Mucosa of gallbladder (tissue), 1 donor: Measurements from ENCODE around the gene TRAF3IP1. TPM values are rescaled to one million over a fixed set of nuclear protein-coding genes. Genes with fewer than 3 reads are reported as not detected.
"Not testable (repeated sequence)": the region's sequence is repeated elsewhere in the genome, so short reads cannot be mapped to it uniquely, and the experiment has no call there.

ENCODE experiments used
- DNase-seq: peaks from one replicate; pipeline ENCODE4 v3.0.0-alpha.2; 2020; ENCODE audit warnings: low spot score
- total RNA-seq: library from RNA; stranded (reverse); gene quantifications from one replicate; pipeline ENCODE4 v1.2.1, GENCODE V29; 2021
- donor health status: DM: no; HTN: no; CAD: no.

Gene TRAF3IP1
- total RNA-seq, 1 donor from 2014 or later, result 25.6 TPM

DNA sequence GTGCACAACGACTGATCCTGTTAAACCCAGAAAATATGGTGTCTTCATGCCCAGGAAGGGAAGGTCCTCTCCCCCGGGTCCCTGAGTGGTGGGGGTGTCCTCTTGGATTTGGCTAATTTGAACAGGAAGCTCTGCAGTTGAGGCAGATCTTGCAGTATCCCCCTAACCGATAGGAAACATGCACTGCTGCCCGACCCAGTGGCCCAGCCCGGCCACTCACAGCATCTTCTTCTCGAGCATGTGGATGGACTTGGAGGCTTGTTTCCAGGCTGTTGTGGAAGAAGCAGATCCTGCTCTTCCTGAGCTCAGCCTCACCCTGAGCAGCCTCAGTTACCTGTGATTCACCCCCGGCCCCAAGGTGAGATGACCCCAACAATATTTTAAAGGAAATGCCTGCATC lies 60.0 kb downstream of the TRAF3IP1 start:
- DNase-seq, result no peak

DNA sequence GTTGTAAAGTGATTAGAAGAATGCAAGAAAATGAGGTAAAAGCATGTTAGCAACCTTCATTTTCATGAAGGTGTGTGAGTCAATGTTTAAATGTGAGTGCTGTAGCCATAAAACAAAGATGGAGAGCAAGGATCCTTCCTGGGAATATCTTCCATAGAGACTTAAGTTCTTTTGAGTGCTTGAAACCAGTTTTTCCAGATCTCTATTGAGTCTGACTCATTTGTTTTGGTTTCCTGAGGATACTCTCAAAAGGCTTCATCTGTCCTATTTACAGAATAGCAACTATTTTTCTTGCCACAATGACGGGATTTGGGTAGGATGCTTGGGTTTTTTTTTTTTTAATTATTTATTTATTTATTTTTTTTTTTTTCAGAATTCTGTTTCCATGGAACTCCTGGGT lies 60.5 kb downstream of the TRAF3IP1 start:
- no peak for DNase-seq

DNA sequence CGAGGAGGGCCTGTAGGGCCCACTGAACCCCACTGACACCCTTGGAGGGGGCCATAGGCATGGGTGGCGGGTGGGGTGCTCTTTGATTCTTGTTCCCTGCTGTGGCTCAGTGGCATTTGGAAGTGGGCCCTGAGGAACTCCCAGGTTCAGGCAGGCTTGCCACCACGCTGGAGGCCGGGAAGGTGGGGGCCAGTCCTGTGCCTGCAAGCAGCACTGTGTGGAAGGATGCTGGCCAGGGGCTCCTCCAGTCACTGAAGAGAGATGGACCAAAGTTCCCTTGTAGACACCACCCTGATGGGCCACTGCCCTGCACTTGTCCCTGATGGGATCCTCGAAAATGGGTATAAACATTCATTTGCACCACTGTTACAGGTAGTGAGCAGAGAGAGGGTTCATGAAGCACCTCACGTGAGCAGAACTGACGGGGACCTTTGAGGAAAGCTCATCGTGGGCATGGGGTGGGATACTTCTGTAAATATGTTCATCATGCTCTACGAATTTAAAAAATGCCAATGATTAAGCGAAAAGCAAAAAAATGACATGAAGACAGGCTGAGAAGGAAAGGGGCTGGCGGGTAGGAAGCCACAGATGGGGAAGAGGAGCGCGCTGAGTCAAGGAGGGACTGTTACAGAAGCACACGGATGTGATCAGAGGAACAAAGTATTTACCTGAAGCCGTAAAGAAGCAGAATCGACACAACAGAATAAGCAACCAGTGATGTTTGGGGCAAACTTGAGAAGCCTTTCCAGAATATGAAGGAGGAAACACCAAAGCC lies 61.2 kb downstream of the TRAF3IP1 start:
- DNase-seq, result no peak

DNA sequence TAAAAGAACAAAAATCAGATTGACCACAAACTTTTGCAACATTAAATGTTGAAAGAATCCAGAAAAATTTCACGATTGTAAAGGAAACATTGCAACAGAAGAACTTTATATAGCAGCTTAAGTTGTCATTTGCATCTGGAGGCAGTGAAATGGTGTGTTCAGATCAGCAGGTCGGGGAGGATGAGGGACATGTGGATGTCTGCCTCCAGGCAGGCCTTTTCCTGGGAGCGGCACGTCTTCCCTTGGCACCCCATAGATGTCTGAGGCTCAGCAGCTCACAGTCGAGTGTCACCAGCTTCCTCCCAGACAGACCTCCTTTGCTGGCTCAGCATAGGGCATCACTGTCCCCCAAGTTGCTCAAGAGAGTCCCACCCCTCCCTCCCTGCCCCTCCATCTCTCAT lies 62.1 kb downstream of the TRAF3IP1 start:
- DNase-seq, result no peak

DNA sequence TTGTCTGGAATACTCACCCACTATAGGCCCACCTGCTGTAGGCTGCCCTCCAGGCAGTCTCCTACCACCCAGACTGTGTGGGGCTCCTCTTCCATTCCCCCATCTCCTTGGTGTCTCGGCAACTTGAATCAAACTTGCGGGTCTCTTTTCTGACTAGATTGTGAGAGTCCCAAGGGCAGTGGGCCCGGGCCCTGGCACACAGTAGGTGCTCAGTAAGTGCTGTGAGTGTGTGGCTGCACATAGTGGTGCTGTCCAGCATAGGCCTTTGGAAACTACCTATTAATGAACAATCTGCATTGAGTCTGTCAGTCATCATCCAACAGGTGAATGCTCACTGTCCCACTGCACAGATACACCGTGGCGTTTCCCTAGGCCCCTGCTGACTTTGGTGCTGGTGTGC lies 62.8 kb downstream of the TRAF3IP1 start:
- no peak for DNase-seq

DNA sequence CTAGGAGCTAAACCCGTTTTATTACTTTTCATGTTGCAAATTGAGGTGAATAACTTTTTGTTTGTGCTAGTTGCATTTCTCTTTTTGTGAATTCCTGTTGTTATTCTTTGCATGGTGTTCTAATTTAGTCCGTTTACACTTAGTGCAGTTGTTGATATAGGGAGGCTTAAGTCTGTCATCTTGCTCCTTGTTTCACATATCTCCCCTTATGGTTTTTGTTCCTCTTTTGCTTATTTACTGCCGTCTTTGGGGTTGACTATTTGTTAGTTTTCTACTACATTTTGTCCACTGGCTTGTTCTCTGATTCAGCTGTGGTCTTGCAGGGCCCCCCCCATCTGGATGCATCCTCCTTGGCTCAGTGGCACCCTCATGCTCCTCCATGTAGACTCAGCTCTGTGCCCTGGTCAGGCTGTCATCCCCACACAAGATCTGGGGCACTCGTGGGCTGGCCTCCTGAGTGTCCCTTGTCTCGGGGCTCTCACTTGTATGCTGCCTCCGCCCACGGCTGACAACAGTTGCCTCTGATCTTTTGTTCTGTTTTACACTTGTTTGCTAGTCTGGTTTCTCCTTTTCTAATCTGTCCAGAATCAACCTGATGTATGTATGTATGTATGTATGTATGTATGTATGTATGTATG lies 63.5 kb downstream of the TRAF3IP1 start:
- no peak for DNase-seq

DNA sequence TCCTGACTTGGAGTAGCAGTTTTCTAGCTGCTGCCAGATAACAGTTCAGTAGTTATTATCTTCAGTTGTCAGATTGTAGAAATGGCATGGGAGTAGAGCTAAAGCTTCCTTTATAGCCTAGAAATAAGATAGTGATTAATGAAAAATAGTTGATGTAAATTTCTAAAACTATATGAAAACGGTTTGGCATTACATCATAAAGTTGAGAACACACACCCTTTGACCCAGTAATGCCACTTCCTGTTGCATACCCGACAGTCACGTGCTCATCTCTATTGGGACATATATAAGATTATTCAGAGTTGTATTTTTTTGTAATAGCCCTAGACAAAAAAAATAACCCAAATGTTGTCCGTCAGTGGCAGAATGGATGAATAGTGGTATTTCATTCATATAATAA lies 67.0 kb downstream of the TRAF3IP1 start:
- no peak for DNase-seq

DNA sequence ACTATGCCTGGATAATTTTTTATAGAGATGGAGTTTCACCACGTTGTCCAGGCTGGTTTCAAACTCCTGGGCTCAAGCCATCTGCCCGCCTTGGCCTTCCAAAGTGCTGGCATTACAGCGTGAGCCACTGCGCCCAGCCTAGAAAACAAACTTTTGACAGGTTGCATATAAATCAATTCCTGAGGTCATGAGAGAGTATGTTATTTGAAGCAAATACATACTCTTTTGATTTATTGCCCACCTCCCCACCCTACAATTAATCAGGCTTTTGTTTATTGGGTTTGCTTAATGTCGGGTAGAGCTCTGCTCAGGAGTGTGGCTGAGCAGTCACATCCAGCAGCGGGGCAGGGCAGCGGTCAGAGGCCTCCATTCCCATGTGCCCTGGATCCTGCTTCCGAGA lies 68.5 kb downstream of the TRAF3IP1 start:
- no peak for DNase-seq

DNA sequence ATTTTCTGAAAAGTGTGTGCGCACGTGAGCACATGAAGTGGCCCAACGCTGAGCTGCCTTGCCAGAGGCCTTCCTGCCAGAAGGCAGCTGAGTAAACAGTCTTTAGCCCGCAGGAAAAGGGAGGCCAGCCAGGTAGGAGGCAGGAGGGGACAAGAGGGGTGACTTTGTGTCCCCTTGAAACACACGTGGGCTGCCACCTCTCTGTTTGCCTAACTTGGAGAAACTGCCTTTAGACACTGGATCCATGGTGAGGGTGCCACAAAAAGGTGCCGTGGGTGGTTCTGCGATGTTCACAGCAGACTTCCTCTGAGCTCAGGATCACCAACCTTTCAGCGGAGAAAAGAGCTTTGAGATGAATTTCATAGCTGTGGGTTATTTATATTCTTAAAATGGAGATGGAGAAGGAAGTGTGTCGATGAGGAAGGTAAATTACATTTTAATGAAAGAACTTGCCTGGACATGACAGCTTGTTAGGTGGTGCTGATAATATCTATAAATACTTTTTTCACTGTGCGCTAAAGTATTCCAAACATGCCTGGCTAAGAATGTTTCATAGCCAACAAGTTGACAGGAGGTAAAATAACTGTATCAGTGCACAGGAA lies 69.8 kb downstream of the TRAF3IP1 start:
- DNase-seq, result no peak

DNA sequence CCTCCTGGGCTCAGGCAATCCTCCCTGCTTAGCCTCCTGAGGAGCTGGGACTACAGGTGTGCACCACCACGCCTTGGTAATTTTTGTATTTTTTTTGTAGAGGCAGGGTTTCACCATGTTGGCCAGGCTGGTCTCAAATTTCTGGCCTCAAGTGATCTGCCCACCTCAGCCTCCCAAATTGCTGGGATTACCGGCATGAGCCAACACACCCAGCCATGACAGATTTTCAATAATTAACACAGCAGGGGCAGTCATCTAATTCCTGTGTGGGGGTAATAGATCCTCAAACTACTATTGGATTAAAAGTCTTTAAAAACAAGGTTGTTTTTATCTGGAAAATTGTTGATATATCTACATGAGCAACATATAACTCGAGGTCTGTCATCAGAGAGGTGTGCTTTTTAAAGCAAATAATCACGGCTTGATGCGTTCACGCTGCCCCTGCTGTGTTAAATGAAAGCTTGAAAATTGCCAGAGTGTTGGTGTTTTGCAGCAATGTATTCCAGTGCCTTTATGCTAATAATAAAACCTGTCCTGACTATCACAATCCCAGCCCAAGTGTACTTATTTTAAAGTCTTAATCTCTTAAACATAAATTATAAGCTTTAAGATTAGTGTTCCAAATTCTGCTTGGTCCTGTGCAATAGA lies 70.8 kb downstream of the TRAF3IP1 start:
- DNase-seq, result no peak

DNA sequence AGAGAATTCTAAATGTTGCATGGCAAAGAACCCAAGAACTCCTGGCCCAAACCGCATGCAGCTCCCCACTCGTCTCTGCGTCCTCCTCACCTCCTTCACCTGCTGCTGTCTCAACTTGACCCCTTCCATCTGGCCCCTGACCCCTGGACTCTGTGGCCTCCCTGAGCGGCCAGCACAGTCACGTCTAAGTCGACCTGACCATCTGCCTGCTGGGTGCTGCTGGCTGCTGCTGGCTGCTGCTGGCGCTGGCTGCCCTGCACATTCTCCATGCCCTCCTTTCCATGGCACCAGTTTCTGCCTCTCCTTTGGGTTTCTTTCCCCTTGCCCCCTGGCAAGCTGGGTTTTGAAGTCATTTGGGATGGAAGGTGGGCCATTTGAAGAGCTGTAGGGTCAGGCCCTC lies 76.3 kb downstream of the TRAF3IP1 start:
- DNase-seq, result no peak

DNA sequence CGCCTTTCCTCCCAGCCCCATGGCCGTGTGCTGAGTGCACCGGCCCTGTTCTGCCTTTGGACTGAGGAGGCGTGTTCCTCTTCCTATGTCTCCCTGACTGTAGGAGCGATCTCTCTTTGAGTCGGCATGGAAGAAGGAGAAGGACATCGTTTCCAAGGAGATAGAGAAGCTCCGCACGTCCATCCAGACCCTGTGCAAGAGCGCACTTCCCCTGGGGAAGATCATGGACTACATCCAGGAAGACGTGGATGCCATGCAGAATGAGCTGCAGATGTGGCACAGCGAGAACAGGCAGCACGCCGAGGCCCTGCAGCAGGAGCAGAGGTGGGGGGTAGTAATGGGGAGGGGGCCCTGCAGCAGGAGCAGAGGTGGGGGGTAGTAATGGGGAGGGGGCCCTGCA lies 77.0 kb downstream of the TRAF3IP1 start:
- no peak for DNase-seq

DNA sequence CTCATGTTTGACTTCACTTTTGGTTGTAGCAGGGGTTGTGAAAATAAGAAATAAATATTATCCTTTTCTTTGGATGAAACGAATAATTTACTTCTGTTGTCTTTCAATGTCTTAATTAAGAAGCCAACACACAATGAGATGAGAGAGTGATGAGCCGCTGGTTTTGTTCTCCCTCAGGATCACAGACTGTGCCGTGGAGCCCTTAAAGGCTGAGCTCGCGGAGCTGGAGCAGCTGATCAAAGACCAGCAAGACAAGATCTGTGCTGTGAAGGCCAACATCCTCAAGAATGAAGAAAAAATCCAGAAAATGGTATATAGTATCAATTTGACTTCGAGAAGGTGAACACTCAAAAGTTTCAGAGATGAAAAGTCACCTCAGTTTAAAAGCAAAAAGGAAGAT lies 78.3 kb downstream of the TRAF3IP1 start:
- no peak for DNase-seq

DNA sequence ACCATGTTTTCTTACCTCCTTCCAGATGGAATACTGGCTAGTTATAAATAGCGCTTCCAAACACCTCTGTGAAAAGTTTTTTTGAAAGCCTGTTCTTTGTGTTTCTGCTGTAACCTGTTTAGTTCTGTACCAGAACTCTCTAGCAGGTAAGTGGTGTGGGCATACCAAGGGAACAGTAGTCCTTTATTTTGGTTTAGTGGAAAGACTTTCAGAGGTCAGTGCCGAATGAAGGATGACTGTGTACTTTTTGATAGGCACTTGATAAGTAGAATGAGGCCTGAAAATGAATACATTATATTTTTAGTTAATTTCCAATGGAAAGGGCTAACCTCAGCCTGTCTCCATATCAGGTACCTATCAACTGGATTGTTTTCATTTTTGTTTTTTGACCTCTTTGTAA lies 78.8 kb downstream of the TRAF3IP1 start:
- DNase-seq, result no peak

DNA sequence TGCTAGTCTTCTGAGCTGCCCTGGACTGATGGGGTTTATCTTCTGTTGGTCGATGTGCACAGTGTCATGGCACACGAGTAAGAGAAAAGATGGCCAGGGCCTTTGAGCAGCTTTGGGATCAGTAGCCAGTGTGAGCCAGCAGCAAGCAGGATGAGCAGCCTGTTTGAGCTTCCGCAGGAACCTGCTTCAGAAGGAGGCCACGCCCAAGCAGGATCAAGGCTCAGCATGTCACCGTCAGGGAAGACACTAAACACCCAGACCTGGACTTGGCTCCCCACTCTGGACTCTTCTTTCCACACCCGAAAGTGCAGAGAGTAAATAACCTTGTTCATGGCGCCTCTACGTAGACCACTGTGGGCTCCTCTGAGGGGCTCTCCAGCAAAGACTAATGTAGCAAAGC lies 81.2 kb downstream of the TRAF3IP1 start:
- no peak for DNase-seq

DNA sequence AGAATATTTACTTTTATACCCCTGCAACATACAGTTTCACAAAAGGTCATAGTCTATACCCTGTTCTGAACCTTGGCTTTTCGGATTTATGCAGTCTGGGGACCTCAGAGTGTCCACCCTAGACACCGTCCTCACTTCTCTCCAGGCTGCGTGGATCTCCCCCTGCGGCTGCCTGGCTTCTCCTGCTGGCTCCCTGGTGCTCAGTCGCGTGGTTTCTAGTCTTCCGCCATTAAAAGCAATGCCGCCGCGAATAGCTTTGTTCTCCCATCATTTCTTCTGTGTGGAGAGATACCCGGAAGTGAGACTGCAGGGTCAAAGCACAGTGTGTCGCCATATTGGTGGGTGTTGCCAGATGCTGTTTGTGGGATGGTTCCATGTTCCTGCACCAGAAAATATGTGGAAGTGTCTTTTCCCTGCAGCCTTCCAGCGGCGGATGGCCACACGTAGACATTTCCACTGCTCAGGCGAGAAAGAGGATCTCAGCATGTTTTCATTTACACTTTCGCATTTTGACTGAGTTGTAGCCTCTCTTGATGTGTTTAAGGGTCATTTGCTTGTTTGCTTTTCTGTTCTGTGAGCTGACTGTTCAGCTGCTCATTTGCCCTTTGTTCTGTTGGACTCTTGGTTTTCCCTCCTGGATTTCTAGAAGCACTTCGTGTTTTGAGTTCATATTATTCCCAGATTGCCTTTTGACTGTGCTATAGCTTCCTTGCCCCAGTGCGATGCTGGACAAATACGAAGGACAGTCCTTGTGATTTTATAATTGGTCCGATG lies 83.5 kb downstream of the TRAF3IP1 start:
- DNase-seq, result no peak

DNA sequence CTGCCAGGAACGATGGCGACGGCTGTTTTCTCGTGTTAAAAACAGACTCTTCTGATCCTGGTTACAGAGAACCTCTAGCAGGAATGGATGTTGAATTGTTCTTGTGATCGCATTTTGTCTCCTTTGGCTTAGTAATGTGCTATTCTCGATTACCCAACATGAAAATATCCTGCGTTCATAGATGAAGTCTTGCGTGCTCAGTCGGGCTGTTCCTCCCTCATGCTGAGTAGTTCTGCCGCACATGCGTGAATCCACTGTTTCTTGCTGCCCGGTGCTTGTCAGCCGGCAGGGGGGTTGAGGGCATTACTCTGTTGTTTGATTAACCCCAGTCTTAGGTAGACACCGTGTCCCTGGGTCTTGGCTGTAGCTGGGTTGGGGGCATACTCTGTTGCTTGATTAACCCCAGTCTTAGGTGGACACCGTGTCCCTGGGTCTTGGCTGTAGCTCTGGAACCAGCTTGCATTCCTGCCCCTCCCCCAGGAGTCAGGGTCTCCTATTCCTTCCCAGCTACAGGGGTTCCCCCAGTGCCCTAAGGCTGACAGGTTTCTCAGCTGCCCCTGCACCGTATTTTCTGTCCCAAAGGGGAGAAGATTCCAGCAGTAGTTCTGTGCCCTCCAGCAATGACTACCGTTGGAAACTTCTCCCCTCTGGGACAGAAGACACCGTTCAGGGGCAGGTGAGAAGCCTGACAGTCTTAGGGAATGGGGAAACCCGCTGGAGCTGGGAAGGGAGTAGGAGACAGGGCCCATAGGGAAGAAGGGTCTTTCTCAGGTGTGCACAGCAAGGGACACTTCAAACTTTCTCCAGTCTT lies 84.3 kb downstream of the TRAF3IP1 start:
- no peak for DNase-seq

DNA sequence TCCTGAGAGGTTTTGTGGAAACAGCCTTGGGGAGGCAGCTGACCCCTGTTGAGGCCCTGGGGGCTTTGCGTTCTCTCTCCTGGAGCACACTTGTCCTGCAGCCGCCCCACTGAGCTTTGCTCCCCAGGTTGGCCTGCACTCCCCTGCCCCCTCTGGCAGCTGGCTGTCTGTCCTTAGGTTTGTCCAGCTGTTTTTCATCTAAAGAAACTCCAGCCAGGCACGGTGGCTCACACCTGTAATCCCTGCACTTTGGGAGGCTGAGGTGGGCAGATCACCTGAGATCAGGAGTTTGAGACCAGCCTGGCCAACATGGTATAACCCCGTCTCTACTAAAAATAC lies 84.9 kb downstream of the TRAF3IP1 start:
- not testable (repeated sequence) for DNase-seq

DNA sequence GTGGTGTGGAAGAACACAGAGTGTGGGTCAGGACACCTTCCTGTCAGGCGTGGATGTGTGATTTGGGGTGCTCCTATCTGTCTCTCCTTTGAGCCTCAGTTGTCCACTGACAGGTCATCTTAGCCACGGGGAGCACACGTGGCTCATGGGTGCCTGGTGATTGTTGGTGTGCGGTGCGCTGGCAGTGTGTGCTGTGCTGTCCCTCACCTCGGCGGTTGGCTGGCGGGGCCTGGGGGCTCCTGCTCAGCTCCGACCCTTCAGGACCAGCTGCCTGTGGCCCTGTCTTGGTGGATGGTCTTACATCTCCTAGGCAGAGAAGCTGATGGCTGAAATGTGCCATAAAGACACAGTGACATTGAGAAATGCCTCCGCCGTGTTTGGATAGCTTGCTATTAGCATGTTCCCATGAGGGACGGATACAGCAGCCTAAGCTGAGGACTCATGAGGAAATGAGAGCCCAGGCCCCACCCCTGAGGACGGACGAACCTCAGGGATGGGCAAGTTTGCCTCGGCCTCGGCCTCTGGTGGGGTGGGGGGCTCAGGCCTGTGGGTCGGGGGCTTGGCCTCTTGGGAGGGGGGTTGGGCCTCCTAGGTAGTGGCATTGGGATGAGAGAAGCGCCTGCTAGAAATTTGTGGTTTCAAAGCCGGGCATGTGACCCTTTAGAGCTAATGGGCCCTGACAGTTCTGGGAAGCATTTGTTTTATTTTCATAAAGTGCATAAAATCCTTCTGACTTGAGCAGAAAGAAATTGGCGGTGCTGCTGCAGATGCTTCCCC lies 86.1 kb downstream of the TRAF3IP1 start:
- DNase-seq, result no peak

DNA sequence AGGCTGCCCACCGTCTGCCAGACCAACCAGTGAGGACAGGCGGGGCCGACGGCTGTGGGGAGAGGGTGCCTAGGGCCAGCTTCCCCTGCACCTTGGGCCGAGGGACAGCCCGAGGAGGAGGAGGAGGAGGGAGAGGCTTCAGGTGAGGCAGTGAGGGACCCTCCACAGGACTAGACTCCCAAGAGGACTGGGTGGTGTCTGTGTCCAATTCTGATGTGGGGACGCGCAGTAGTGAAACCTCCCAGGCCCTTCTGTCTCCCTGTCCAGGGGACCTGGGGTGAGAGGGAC lies 86.6 kb downstream of the TRAF3IP1 start:
- no peak for DNase-seq

DNA sequence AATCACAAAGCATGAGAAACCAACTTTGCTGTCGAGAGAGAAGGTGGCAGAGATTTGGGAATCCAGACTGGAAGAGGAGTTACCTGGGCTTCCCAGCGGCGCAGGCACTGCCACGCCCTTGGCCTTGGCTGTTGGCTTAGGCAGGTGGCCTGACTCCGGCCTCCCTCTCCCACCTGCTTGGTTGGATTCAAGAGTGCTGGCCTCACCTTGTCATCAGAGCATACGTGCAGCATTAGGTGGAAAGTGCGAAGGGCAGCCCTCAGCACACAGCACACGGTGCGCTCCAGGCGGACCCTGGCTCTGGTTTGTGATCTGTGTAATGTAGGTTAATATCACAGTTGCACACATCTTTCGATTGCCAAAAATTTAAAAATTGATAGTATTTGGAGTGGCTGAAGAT lies 87.2 kb downstream of the TRAF3IP1 start:
- no peak for DNase-seq
